HG02981 (cell line): ENCODE measurements around the gene DSTN.
"Not testable (repeated sequence)": the region's sequence is repeated elsewhere in the genome, so short reads cannot be mapped to it uniquely, and the experiment has no call there.

Experiments used
- ATAC-seq: cut with Tn5 transposase; IDR thresholded peaks from one replicate; pipeline ENCODE4 v1.9.1; 2021; ENCODE audit warnings: mild to moderate bottlenecking, moderate library complexity; ENCODE audit not compliant: unreplicated experiment

Gene DSTN

GRCh38 chr20:17648791-17649730 is 79.2 kb downstream of the DSTN start:
- ATAC-seq: no peak

GRCh38 chr20:17650301-17651128 is 80.6 kb downstream of the DSTN start:
- ATAC-seq: no peak

- ATAC-seq: no peak
Measured at GRCh38 chr20:17651129-17651759, 81.4 kb downstream of the DSTN start.

GRCh38 chr20:17651760-17652388 is 82.0 kb downstream of the DSTN start:
- ATAC-seq: no peak

- ATAC-seq: no peak
Measured at GRCh38 chr20:17652411-17652810, 82.5 kb downstream of the DSTN start.

GRCh38 chr20:17653835-17654648 is 84.2 kb downstream of the DSTN start:
- no peak for ATAC-seq

DNA sequence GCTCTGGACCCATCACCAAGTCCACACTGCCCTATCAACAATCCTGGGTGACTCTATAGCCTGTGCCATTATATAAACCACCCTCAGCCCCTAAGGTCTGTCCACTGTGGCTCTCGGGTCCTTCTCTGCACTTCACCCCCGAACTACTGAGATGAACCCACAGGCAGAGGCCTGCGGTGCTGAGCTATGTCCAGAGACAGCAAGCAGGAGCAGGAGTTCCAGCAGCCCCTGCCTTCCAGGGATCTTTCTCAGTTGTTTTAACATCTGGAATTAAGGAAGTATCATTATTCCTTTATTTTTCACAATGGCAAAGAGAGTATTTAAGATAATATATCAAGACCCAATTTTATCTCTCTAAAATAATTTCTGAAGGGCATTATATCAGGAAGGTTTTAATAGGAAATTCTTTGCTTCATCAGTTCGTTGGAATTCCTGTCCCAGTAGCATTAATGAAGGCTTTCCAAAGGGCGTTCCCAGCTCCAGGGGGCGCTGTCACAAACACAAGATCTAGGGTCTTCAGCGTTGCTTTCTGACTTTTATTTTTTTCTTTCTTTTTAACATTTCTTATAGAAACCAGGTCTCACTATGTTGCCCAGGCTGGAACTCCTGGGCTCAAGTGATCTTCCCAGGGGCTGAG is 84.9 kb downstream of the DSTN start:
- ATAC-seq: no peak

- no peak for ATAC-seq
Measured at GRCh38 chr20:17655286-17655651, 85.4 kb downstream of the DSTN start.

DNA sequence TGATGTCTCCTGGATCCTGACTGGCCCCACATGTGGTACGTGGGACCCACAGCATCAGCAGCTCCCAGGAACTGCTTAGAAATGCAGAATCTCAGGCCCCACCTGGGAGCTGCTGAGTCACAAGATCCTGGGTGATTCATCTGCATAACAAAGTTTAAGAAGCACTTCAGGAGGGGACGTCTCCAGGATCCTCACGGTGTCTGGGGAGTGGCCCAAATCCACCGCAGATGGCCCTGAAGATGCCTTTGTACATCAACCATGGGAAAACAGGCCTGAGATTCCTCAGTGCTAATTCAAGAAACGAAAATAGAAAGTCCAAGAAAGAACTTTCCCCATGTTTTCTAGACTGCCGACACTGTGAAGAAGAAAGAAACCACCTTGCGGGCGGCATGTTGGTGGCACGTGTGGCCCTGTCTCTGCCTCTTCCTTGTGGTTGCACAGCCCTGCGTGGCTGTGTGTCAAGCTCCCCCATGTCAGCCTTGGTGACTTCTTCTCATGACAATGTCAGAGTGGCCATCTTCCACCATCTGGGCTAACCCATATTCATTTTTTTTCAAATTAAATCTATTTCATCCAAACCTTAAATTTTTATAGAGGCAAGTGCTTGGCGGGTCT is 86.1 kb downstream of the DSTN start:
- ATAC-seq: no peak

GRCh38 chr20:17657079-17657825 is 87.4 kb downstream of the DSTN start:
- ATAC-seq: no peak

DNA sequence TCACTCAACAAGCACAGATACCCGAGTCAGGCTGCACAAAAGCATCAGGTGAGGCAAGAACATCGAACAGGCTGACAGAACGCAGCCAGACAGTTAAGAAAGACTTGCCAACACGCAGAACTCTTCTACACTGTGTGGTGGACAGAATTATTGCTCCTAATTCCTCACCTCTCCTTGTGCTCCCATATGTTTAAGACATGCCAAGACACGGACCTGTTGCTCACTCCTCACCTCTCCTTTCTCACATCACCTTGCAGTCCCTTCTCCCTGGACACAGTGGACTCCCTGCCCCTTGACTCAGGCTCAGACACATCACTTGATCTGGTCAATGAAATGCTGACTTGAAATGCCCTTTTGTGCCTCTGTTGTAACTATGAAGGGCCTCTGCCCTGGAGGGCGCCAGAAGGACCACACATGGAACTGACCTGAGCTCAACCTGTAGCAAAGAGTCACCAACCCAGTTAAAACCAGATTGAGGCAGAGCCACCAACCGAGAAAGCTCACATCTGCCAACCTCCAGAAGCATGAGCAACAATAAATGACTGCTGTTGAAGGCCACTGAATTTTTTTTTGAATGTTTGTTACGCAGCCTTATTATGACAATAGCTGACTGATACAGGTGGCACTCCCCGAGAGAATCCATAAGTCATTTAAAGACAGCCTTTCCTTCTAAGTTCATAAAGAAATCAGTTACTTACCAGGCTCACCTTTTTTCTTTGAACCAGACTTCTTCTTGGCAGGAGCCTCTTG is 88.2 kb downstream of the DSTN start:
- ATAC-seq: no peak

- no peak for ATAC-seq
Measured at GRCh38 chr20:17658648-17658993, 88.7 kb downstream of the DSTN start.

DNA sequence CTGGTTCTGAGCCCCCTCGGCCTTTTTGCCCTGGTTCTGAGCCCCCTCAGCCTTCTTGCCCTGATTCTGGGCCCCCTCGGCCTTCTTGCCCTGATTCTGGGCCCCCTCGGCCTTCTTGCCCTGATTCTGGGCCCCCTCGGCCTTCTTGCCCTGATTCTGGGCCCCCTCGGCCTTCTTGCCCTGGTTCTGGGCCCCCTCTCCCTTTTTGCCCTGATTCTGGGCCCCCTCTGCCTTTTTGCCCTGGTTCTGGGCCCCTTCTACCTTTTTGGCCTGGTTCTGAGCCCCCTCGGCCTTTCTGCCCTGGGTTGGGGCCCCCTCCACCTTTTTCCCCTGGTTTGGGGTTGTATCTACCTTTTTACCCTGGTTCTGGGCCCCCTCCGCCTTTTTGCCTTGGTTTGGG is 89.5 kb downstream of the DSTN start:
- not testable (repeated sequence) for ATAC-seq
